ENCODE data around the gene CNPY3.
"Not testable (repeated sequence)": the region's sequence is repeated elsewhere in the genome, so short reads cannot be mapped to it uniquely, and the experiment has no call there.

The CNPY3 gene

GRCh38 chr6:42928986-42929820 lies at the start of gene CNPY3:
Gene CNPY3, plus strand, starts transcription at chr6:42929480. Its CDS starts 91 bp downstream, at chr6:42929571.
- peak; percentile 97 for DNase-seq

GRCh38 chr6:42880240-42880817 lies 49.0 kb upstream of the CNPY3 start:
- not testable (repeated sequence) for DNase-seq

- not testable (repeated sequence) for DNase-seq
Measured at GRCh38 chr6:42880871-42881270, 48.4 kb upstream of the CNPY3 start.

- no peak for DNase-seq
Measured at GRCh38 chr6:42885702-42886101, 43.6 kb upstream of the CNPY3 start.

GRCh38 chr6:42888201-42888600 lies 41.1 kb upstream of the CNPY3 start:
- not testable (repeated sequence) for DNase-seq

- no peak for DNase-seq
Measured at GRCh38 chr6:42889815-42890214, 39.5 kb upstream of the CNPY3 start.

GRCh38 chr6:42890311-42891198 lies 38.7 kb upstream of the CNPY3 start:
- DNase-seq = peak; percentile 95

GRCh38 chr6:42891199-42891722 lies 38.0 kb upstream of the CNPY3 start:
- DNase-seq = no peak

- not testable (repeated sequence) for DNase-seq
Measured at GRCh38 chr6:42894041-42894828, 35.0 kb upstream of the CNPY3 start.

- DNase-seq = no peak
Measured at GRCh38 chr6:42896178-42896719, 33.0 kb upstream of the CNPY3 start.

- peak; percentile 79 for DNase-seq
Measured at GRCh38 chr6:42898891-42899361, 30.4 kb upstream of the CNPY3 start.

GRCh38 chr6:42899871-42900270 lies 29.4 kb upstream of the CNPY3 start:
- DNase-seq = no peak

GRCh38 chr6:42901538-42901957 lies 27.7 kb upstream of the CNPY3 start:
- DNase-seq = peak; percentile 74

GRCh38 chr6:42902429-42903263 lies 26.6 kb upstream of the CNPY3 start:
- DNase-seq = not testable (repeated sequence)

- DNase-seq = no peak
Measured at GRCh38 chr6:42904467-42904866, 24.8 kb upstream of the CNPY3 start.

GRCh38 chr6:42907336-42907735 lies 21.9 kb upstream of the CNPY3 start:
- DNase-seq = no peak

GRCh38 chr6:42909835-42910234 lies 19.4 kb upstream of the CNPY3 start:
- no peak for DNase-seq

- no peak for DNase-seq
Measured at GRCh38 chr6:42911171-42912021, 17.9 kb upstream of the CNPY3 start.

- DNase-seq = no peak
Measured at GRCh38 chr6:42914546-42914945, 14.7 kb upstream of the CNPY3 start.

GRCh38 chr6:42915732-42916131 lies 13.5 kb upstream of the CNPY3 start, which contains the start of gene PTCRA:
Gene PTCRA, plus strand, starts transcription at chr6:42916053. Its CDS starts 17 bp downstream, at chr6:42916070.
- no peak for DNase-seq

All from activated CD4-positive, alpha-beta T cell treated with anti-CD3 and anti-CD28 coated beads for 48 hours (primary cell).